Cerebellar cortex (tissue), 1 donor: ENCODE data around the gene TOMT.

Experiments used
- DNase-seq: peaks from one replicate; pipeline ENCODE4 v3.0.0-alpha.2; 2015; ENCODE audit warnings: low spot score

The TOMT gene, protein sequence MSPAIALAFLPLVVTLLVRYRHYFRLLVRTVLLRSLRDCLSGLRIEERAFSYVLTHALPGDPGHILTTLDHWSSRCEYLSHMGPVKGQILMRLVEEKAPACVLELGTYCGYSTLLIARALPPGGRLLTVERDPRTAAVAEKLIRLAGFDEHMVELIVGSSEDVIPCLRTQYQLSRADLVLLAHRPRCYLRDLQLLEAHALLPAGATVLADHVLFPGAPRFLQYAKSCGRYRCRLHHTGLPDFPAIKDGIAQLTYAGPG

DNA sequence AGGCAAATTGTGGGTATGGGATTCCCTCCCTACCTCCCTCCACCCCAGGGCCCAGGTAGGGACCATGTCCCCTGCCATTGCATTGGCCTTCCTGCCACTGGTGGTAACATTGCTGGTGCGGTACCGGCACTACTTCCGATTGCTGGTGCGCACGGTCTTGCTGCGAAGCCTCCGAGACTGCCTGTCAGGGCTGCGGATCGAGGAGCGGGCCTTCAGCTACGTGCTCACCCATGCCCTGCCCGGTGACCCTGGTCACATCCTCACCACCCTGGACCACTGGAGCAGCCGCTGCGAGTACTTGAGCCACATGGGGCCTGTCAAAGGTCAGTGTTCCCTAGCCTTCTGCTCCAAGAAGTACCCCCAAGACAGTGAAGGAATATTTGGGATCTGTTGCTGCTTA lies at the start of gene TOMT:
Gene TOMT, plus strand, starts transcription at position 37 of the 400 bp plus-strand sequence. Its CDS starts 28 bp downstream, at position 65.
- no peak for DNase-seq

DNA sequence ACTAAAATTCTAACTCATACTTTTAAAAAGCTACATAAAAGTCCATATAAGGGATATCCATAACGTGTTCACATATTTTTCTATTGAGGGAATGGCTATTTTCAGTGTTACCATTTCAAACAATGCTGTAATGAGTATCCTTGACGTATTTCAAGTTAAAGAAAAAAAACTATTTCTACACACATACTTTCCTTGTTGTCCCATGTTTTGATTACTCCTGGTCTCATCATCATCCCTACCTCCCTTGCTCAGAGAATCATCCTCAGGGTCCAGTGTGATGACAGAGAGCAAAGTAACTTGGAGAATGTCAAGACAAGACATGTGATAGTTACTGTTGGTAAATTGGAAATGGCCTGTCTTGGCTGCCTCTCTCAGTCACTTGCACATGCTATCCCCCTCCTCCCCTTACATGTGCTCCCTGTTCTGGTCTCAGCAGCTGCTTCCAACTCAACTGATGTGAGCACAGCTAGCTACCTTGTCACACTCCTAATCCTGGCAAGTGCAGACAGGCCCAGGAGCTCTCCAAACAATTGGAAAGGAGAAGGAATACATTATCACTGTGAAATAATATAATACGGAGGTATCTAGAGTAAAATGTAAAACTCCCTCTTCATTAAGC lies 47.2 kb upstream of the TOMT start:
- DNase-seq: no peak

DNA sequence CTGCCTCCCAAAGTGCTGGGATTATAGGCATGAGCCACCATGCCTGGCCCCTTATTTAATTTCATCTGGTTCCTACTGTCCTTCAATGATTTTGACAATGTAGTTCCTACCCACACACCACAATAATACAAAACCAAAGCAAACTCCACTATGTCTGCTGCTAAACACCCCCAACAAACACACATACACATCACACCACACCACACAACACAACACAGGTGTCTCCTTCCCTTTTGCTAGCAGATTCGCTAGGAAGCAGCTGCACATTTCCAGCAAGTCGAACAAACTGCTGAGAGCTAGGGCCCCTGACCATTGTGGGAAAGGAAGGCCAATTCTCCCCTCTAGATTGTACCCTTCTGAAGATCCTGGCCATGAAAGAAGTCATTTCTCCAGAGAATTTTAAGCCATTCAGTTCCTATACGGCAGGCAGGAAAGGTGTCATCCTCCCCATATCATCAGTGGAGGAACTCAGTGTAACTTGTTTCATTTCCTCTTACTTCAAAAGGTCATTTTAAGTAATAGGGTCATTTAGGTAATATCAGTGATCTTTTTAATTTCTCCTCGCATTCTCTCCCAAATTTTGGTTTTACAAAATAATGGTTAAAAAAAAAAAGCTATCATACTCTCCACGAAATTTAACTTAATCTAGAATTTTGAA lies 43.9 kb upstream of the TOMT start:
- DNase-seq: no peak

DNA sequence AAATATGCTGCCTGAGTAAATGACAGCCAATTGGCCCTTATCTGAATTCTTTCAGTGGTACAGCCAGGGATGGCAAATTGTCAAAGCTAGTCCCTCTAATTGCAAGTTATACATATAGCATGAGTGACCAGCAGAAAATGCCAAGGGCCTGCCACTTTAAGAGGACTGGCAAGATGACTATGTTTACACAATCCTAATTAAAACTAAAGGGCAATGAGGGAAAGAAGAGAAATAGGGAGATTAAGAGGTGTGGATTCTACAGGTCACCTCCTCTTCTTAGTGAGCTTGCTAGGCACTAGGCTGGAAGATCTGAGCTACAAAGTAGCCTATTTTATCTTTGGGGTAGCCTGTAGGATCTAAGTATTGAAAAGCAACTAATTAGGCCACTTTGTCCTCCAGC lies 38.9 kb upstream of the TOMT start:
- DNase-seq: no peak

DNA sequence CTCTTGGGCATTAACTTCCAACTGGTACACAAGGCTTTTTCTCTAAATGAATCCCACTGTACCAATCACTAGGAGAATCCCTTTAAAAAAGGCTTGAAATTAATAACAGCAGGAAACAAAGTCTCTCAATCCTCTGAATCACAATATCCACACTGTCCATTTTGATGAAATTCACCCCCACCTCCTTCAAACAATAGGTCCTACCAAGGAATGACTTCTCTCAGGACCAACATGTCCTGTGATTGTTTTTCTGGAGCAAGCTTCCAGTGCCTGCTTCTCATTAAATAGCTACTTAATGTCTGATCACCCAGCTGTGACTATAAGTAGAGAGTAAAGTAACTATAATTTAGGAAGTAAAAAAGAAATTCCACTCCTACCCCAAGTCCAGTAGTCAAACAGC lies 38.5 kb upstream of the TOMT start:
- no peak for DNase-seq

DNA sequence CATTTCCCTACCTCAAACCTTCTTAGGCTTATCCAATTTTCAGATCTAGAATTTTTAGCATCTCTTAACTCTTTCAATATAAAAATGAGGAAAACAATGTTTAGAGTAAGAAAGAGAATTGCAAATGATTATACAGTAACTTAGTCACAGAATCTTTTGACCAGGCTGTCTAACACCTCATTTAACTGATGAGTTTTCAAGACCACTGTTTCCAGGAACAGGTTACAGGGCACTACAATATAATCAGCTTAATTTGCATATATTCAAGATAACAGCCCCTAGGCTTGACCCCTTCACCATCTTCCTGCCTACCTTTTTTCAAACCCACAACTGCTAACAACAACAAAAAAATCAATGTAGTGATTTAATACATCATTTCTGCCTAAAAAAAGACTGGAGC lies 38.0 kb upstream of the TOMT start:
- no peak for DNase-seq

DNA sequence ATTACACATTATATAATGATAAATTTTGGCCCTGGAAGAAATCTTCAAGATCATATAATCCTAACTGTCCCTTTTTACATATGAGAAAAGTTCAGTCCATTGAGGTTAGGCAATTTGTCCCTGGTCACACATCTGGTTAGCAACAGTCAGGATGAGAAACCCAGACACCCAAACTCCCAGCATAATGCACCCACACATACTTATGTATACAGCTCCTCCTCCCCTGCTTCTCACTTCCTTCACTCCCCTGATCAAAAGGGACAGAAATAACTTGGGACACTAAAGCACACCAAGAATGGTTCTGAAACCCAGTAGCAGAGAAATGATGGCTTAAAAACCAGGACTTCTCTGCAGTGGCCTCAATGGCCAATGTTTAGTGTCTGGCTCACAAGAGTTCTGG lies 36.5 kb upstream of the TOMT start:
- DNase-seq: no peak

DNA sequence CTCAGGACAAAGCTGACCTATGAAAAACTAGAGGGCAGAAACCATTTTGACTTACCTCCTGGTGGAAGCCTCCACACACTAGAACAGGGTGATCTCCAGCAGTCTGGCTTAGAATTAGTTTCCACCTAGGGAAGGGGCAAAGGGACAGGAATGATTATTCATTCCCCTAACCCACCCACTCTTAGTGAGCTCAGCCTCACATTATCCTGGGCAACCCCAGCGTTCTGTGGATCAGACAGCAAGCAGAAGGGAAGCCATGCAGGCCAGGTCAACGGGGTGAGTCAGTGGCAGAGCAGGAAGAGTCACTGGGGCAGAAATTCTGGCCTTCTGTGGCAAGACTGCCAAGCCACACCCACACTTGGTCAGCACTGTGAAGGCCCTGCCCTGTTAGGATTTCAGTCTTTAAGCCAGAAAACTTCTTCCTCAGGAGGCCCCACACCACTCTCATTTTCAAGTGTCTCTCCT lies 35.9 kb upstream of the TOMT start:
- DNase-seq: peak; percentile 26

DNA sequence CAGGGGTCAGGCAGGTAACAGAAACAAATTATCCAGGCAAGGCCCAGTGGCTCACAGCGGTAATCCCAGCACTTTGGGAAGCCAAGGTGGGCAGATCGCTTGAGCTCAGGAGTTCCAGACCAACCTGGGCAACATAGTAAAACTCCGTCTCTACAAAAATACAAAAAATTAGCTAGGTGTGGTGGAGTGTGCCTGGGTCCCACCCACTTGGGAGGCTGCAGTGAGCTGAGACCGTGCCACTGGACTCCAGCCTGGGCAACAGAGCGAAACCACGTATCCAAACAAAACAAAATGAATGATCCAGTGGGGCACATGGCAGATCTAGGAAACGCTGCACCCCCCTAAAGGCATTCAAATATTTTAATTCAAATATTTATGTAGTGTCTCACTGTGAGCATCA lies 35.2 kb upstream of the TOMT start:
- no peak for DNase-seq

DNA sequence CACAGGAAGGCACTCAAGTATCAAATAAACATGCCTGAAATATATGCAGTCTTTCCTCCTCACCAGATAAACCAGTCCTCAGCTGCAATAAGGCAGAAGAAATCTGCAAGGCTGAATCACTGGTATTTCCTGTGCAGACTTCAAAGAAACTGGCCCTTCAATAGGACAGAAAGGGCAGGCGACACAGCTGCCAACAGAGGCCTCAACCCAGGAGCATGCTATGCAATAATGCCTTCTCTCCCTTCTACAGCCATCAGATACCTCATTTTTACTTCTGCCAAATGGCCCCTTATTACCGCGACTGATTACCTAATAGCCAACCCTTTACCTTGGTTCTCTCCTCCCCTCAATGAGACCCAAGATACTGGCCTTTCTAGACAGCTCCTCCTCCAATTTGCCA lies 33.4 kb upstream of the TOMT start:
- no peak for DNase-seq

DNA sequence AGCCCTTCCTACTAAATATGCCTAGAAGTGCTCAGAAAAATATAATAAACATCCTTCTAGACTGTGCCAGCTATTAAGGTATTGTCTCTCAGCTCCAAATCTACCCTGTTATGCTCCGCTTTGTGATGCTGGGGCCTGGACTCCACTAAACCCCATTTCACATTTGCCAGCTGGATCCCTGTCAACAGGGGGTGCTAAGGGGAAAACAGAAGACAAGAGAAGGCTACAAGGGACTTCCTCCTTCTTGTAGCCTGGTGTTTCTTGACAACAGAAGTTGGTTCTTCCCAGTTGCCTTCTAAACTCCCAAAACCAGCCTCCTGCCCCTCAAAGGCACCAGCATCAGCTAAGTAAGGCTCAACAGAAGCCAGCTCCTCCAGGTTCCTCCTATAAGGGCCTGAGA lies 30.6 kb upstream of the TOMT start:
- DNase-seq: no peak

DNA sequence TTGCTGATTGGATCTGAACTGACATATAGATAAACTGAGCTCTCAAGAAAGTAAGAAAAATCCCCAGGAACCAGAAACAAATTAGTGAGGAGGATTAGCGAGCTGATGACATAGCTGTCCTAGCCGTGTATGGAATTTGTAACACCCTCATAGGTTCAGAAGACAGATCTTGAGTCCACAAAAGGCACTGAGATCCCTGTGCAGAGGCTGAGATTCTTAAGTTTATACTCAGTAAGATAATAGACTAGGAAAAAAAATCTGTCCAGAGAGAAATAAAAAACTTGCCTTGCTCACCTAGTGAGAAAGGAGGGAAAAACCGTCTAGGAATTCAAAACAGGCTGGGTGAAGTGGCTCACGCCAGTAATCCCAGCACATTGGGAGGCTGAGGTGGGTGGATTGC lies 30.0 kb upstream of the TOMT start:
- DNase-seq: no peak

DNA sequence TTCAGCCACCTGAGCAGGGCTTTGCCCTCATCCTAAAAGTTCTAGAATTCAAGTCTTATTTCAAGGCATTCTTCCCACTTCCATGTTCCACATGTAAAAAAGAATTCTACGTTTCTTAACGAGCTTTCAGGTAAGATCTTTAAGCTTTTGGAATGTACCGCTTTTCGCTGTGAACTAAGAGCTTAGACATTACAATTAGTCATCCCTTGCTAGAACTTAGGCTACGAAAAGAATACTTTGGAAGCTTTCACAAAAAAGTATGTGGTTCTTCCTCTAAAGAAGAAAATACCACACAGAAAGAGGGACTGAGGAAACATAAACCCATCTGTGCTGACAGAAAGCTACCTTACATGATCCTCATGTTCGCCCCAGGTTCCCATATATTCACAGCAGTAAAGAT lies 27.2 kb upstream of the TOMT start:
- no peak for DNase-seq

DNA sequence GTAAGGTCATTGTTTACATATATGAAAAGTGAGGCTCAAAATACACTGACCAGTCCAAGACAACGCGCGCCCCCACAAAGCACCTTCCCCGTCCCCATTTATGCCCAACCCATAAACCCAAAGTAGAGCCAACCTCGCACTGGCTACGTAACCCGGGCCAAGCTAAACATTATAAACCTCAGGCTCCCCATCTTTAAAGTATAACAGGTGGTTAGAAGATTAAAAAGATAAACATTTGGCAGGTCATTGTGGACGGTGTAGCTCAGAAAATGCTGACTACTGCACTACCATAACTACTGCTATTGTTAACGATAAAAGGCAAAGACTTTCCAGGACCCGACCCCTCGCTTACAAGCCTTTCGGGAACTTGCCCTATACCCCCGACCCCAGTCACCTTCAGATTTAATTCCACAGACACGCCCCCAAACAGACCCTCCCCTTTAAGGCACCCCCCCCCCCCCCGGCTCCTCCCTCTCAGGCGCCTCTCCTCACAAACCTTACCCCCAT lies 25.9 kb upstream of the TOMT start:
- DNase-seq: no peak

DNA sequence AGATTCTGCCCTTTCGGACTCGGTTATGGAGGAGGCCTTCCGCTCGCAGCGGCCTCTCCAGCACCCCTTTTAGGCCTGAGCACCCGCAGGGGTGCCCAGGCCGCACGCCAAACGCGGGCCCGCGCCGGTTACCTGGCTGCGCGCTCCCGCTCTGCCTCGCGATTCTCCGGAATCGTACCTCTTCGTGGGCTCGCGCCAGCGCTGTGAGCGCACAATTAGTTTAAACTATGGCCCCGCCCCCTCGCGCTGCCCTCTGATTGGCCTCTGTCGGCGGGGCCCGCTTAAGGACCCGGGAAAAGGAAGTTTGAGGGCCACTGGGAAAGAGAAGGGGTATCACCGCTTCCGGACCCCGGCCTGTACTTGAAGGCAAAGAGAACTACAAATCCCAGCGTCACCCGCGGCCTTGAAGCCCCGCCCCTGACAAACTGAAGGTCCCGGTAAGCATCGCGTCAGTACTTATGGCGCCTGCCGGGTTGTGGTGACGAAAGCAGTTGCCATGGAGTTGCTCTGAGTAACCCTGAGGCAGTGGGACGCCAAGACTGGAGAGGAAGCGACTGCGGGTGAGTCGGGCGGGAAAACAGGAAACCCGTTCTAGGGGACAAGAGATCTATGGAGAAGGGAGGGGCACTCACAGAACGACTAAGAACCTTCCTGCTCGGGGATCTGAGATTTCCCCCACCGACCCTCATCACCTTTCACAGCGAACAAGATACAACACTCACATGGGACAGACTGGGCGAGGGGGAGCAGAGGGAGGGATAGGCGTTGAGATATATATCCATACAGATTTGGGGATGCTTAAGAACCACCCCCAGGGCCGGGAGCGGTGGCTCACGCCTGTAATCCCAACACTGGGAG lies 25.2 kb upstream of the TOMT start, which contains the start of the genes LRRC51 and NUMA1:
Gene LRRC51, plus strand, starts transcription at position 525 of the 858 bp plus-strand sequence. CDS start 8,234 bp downstream, outside the sequence.
Gene NUMA1, minus strand, starts transcription at position 217 of the 858 bp plus-strand sequence. CDS start 44,599 bp downstream, outside the sequence.
- peak; percentile 100 for DNase-seq

DNA sequence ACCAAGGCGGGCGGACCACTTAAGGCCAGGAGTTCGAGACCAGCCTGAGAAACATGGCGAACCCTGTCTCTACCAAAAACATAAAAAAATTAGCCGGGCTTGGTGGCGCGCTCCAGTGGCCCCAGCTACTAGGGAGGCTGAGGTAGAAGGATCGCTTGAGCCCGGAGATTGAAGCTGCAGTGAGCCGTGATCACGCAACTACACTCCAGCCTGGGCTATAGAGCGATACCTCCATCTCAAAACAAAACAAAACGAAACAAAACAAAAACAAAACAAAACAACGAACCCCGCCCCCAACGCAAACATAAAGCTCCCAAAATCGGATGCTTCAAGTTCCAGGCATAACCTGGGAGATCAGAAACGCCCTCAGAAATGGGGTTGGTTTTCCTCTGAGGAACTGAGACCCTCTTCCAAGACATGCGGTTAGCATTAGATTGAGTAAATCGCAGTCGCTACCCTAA lies 24.5 kb upstream of the TOMT start:
- no peak for DNase-seq

DNA sequence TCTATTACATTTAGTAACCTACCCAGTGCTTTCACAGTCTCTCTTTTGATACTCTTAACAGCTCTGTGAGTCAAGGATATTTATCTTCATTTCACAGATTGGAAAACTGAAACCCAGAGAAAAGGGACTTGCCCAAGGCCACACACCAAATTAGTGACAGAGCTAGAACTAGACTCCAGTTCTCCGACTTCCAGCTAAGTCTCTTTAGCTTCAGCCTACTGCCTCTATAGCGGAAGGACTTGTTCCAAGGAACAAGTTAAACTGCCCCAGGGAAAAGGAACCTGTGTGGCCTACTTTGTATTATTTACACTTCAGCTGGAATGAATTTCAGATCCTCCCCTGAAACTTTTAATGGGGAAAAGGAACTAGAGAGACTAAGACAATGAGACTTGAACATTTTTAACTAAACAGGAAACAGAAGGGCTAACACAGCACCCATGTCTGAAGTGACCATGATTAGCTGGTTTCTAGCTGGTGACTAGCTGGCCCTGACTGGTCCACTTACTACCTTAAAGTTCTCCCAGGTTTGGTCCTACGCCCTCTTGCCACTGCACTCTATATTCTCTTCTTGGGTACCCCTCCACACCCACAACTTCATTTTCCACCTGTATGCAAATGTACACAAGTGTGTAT lies 23.8 kb upstream of the TOMT start:
- no peak for DNase-seq

DNA sequence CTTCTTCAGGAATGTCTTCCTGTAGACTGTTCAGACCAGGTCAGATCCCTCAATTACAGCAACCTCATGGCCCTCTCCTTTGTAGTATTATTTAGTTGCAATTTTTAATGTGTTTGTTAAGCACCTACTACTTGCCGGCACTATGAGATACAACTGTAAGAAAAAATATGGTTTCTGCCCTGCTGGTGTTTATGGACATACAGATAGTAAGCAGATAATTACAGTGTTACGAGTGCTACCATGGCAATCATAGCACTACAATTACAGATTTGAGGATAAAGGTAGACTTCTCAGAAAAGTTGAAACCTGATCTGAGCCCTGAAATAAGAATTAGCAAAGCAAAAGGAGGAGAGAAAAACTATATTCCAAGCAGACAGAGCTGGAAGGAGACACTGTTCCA lies 22.3 kb upstream of the TOMT start:
- DNase-seq: no peak

DNA sequence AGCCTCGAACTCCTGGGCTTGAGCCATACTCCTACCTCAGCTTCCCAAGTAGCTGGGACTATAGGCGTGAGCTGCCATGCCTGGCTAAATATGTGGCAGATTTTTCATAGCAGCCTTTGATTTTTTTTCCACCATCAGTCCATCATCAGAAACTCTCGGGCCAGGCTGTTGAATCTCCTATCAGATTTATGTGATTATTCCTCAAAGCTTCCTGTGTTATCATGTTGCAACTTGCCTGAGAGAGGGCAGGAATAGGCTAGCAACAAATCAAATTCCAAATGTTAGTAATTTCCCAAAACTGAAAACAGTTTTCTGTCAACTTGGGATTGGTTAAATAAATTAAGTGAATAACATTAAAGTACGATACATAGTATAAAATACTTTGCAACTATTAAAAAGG lies 21.6 kb upstream of the TOMT start:
- no peak for DNase-seq

DNA sequence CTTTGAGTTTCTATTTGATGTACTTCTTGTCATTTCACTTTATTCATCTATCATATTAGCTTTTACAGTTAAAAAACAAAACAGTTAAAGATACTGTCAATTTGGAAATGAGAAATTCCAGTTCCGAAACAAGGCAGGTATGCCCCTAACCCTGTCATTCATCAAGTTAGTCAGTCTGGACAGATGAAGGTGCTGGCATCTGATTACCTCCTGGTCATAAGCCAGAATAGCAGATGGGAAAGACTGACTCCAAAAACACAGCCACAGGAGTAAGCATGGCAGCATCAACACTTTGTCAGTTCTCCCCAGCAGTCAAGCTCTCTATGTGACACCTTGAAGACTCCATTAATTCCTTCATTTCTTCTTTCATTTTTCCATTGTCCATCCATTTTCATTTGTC lies 20.8 kb upstream of the TOMT start:
- DNase-seq: peak; percentile 95

DNA sequence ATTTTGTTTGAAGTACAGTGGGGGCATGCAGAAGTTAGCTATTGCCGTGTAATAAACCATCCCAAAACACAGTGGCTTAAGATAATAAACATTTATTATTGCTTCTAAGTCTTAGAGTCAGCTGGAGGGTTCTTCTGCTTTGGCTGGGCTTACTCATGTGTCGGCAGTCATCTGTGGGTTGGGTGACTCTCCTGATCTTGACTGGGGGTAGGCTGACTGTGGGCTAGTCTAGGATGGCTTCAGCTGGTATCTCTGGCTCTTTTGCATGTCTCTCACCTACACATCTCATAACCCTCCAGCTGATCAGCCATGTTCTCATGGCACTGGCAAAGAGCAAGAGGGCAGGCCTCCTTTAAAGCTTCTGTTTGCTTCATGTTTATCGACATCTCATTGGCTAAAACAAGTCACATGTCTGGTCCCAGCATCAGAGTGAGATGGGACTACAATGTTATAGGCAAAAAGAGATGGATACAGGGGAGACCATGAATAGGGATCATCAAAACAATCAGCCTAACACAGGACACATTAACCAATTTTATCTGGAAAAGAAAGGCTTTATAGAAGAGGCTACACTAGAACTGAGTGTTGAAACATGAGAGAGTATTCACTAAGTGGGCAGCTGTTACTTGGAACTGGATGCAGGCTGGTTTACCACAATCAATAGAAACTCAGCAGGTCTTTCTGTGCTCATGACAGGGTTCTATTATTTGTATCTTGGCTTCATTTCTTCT lies 19.9 kb upstream of the TOMT start:
- peak; percentile 34 for DNase-seq
